Eye (tissue), 1 donor: ENCODE measurements around the gene MYL7.
A peak's percentile ranks its signal among the peaks of the same experiment; 100 is the strongest.
"Not testable (repeated sequence)": the region's sequence is repeated elsewhere in the genome, so short reads cannot be mapped to it uniquely, and the experiment has no call there.

Experiments used
- DNase-seq: peaks from one replicate; pipeline ENCODE4 v3.0.0-alpha.2; 2015

The MYL7 gene, protein sequence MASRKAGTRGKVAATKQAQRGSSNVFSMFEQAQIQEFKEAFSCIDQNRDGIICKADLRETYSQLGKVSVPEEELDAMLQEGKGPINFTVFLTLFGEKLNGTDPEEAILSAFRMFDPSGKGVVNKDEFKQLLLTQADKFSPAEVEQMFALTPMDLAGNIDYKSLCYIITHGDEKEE

DNA sequence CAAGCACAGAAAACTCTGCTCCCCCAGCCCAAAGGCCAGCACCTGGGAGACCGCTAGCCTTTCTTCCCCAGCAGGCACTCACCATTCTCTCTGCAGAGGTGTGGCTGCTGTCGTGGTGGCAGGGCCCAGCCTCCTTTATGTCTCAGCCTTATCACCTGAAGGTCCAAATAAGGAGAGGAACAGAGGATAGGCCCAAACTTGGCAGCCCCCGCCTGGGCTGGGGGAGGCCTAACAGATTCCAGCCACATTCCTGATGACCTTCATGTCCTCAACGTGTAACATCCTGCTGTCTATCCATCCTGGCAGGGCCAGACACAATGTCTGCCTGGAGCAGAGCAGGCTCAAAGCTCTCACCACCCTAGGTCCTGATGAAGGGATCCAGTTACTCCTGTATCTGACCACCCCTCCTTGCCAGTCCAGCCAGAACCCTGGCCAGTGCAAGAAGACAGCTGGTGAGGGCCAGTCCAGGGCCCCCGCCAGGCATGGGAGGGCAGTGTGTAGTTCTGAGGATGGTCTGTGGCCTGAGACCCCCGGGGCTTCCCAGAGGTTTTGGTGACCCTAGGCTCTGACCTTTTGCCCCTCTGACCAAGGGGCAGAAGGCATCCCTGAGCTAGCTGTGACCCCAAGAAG, at the start of gene MYL7:
Gene MYL7, minus strand, starts transcription at position 112 of the 630 bp plus-strand sequence. Its CDS starts 27 bp downstream, at position 85.
- DNase-seq: no peak

DNA sequence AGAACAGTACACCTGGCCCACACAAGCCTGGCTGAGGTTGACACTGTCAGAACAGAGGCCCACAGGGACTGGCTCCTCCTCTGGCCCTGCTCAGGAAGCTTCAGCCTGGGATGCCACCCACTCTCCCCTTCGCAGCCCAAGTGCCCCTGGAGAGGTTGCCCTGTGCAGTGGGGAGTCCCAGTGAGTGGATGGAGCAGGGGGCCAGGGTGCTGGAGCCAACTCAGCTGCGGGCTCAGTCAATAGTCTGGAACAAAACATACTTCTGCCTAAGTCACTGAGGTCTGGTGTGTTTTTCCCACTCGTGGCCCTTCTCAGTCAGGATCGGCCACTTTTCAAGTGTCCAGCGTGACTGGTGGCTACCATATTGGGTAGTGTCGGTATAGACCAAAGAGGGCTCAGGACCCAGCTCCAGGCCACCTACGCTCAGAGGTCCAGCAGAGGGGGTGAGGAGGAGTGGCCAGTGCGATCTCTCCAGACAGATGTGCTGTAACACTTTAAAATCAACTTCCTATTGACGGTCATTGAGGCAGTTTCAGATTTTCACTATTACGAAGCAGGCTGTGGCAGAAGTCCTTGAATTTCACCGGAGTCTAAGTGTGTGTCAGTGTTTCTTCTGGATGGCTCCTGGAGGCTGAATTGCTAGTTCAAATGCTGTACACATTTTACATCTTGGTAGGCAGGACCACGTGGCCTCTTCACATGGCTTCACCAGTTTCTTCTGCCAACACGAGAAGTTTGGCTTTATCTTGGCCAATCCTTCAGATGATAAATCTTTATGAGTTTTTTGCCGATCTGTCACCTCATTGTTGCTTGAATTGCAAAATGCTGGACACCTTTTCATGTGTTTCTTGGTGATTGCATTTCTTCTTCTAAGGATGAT, 49.1 kb upstream of the MYL7 start:
- no peak for DNase-seq

DNA sequence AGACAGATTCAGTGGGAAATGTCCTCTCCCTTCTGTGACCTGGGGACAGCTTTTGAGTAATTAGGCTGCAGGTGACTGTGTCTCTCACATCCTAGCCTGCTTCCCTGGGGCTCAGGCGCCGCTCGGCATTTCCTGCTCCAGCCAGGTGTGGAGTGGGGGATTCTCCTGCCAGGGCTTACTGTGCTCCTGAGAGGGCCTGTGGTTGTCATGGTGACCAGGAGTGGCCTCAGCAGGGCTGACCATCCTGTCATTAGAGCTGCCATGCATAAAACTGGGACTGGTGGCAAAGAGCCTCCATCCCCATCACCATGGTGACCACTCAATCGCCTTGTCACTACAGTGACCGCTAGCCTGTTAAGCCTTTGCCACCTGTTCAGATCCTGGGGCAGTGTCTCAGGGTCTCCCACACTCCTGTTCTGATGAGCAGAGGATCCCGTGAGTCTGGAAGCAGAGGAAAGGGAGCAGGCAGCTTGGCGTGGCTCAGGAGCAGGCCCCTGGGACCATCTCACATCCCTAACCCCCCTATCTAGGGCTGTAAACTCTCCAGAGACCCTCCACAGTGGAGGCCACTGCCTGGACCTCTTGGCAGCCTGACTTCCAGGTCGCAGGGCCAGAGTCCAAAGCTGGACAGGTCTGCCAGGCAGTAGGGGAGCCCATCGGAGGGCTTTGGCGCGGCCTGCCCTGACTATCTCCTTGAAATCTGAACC, 48.3 kb upstream of the MYL7 start, which contains the start of gene GCK:
Gene GCK, minus strand, starts transcription at position 154 of the 707 bp plus-strand sequence. CDS start 486 bp downstream, outside the sequence.
- DNase-seq: peak; percentile 80

DNA sequence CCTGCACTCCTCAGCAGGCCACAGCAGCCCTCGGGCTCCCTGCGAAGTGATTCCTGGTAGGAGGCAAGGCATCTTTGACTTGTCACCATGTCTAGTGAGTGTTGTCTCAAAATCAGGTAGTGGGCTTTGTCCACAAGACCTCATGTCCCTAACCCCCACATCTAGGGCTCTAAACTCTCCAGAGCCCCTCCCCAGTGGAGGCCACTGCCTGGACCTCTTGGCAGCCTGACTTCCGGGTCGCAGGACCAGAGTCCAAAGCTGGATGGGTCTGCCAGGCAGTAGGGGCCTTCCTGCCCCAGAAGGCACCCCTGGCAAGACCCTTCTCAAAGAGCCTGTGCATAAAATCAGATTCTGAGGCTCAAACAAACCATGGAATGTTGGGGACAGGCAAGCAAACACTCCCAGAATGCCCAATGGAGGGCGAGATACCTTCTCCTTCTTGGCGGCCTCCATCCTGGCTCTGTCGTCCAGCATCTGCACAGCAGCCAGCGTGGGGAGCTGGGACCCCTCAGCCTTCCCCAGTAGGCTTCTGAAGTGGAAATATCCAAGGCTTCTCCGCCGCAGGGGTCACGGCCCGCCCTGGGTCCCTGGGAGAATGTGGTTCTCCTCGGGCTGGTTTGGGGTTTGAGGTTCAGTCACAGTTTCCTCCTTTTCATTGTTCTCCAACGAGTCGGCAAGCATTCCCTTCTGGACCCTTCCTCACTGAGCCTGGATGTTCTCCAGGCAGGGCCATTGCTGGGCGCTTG, 47.5 kb upstream of the MYL7 start:
- DNase-seq: no peak

DNA sequence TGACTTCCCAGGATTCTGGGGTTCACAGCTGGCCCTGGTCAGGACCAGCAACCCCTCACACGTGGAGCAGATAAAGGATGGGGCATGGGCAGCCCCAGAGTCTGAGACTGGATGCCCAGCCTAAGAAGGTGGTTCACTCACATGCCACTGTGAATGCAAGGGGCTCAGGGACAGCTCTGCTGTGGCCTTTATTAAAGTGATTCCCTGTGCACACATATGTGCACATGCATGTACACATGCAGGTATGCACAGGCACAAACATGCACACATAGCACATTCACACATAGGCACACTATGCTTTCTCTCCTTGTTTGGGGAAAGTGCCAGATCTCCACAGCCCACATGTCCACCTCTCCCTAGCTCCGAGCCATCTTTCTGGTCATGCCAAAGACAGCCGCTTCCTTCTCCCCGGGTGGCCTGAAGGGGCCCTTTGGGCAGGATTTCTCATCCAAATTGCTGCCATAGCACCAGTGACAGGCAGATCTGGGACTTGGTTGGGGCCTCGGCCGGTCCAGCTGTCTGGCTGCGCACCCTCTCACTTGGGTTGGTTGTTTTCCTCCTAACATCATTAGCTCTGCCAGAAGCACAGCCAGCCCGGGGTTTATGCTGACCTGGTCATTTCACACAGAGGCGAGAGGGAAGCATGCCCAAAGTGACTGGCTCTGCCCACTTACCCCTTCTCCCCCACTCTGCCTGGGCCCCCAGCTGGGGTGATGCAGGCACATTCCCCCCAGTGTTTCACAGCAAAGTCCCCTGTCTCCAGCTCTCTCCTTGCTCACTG, 46.7 kb upstream of the MYL7 start:
- DNase-seq: no peak

DNA sequence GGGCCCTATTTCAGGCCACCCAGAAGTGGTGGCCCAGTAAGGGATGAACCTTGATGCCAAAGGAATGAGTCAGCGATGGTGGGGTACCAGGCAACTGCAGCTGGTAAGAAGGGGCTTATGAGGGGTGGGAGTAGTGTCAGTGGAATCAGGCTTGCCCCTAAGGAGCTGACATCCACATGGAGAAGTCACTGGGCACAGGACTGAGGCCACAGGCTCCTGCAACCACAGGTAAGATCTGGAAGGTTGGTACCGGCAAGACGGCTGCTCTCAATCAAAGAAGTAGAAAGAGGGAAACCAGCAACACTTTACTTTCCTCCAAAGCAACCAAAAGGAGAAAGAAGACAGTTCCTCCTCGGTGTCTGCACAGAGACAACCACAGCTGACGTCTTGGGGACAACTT, 45.6 kb upstream of the MYL7 start:
- DNase-seq: no peak

DNA sequence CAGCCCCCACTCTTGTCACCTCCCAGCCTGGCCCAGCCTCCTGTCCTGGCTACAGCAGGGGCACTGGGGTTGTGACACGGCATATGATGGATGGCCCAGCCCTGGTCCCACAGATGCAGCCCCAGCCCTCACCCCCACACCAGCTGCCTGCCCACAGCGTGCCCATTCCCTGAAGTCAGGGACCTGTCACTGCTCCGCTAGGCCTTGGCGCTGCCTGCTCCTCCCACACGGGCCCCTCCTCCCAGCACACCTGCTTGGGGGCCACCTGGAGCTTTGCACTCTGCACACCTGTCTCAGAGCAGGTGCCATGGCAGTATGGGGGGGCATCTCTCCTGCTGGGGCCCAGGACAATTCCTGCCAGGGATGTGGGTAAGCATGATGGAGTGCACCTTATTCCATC, 44.6 kb upstream of the MYL7 start:
- DNase-seq: no peak

DNA sequence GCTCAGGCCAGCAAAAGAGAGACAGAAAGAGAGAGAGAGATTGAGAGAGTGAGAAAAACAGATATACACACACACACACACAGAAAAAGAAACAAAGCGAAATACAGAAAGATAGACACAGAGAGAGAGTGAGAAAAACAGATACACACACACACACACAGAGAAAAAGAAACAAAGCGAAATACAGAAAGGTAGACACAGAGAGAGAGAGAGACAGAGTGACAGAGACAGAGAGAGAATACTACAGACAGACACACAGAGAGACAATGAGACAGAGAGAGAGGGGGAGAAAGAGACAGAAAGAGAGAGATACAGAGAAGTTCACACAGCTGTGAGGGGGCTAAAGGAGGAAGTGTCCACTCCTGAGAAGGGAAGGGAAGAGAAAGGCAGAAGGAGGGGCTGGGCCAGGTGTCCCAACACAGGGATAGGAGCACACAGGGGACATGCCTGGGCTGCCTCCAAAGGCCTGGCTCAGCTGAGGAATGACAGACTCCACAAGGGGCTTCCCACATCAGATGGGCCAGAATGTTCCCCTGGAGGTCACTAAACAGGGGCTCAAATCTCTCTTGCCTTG, 43.8 kb upstream of the MYL7 start:
- DNase-seq: peak; percentile 6

DNA sequence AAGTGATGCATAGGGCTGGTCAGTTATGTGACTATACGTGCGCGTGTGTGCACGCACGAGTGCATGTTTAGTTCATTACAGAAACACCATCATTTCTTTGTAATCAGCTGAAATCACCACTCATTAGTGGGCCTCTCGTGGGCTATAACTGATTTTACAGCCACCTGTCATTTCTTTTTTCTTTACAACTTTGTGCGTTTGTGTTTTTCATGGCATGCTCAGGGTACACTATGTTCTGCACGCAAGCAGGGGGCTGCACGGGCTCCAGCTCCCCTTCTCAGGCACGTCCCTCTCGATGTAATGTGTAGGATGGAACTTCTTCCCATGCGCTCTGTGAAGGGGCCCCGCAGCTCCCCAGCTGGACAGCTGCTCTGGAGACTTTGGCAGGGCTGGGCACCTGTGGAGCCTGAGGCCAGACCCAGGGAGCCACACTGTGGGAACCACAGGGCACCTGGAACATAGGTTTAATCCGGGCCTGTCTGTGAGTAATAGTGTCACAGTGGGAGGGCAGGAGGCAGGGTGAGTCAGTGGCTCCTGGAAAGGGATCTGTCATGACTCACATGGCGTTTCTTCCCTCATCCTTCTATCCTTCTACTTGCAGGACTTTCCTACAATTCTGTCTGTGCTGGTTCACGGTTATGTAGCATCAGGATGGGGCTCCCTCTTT, 43.2 kb upstream of the MYL7 start:
- DNase-seq: peak; percentile 66

DNA sequence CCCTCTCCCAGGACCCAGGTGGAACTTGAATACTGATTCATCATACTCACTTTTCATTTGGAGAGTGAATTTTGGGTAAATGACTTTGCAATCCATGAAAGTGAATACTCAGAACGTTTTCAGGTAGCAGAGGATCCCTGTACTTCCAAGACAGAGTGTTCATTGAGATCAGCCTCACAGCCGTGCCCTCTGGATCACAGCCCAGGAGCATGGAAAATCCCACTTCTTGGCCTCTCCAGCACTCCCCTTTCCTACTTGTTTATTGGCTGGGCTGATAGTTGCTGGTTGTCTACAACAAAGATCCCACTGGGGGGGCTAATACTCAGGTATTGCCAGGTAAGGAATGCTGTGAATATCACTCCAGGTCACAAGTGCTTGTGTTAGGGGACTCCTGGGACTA, 42.3 kb upstream of the MYL7 start:
- no peak for DNase-seq

DNA sequence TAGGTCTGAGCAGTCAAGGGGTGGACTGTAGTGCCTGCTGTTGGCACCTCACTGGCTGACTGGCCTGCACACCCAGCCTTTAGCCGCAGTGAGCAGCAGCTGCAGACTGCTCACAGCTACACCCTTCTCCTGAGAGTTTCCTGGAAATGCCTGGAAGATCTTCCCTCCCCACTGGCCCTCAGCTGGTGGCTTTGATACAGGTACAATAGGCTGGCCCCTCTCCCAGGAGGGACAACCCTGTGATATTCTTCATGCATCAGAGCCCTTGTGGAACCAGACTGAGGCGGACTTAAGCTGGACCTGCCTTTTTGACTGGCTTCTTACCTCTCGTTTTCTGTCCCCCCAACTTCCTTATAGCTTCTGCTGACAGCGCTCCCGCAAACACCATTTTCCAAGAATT, 41.7 kb upstream of the MYL7 start:
- DNase-seq: no peak

DNA sequence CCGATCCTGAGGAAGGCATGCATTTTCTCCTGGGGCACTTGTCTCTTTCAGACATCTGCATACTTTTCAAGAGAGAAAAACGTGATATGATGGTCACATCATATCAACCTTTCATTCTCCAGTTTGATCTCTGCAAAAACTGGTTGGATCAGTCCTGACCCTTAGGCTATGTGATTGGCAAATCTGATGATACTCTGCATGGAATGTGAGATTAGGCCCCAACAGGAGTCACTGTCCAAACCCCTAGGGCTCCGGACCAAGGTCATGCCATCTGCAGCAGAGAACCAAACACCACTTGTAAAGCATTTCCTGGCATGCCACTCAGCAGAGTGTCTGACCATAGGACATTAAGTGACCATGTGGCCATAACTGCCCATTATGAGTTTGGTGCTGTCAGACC, 39.5 kb upstream of the MYL7 start:
- no peak for DNase-seq

DNA sequence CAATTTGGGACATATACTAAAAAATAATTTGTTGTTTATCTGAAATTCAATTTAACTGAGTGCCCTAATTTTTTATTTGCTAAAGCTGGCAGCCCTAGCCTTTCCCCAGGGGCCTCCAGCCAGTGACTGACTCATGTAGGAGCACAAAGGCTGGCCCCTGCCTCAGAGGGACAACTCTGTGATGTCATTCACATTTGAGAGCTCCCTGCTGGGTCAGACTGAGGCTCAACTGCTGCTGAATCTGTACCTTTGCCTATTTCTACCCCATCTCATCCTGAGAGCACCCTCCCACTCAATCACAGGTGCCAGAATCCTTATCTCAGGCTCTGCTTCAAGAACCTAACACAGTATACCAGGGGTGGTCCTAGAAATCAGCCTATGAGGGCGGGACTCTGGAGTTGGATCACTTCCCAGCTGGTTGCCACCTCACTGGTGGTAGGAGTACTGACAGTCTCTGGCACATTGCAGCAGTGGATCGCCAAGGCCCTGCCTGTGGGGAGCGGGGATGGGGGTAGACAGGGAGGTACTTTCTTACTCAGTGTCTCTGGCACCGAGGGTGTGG, 36.5 kb upstream of the MYL7 start:
- no peak for DNase-seq

DNA sequence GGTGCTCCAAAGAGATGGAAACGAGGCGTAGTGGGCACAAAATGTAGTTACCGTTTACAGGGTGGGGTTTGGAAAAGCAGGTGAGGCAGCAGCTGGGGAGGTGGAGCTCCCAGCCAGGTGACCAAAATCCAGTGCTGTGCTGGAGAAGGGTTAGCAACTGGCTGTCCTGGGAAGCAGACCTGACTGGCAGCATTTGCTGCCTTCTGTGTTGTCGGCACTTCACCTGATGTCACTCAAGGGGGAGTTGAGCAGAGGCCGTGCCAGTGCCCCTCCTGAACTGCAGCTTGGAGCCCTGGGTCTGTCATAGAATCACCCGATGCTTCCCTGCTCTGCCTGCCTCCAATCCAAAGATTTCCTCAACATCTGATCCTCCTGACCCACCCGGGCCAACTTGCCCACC, 35.4 kb upstream of the MYL7 start:
- DNase-seq: no peak

DNA sequence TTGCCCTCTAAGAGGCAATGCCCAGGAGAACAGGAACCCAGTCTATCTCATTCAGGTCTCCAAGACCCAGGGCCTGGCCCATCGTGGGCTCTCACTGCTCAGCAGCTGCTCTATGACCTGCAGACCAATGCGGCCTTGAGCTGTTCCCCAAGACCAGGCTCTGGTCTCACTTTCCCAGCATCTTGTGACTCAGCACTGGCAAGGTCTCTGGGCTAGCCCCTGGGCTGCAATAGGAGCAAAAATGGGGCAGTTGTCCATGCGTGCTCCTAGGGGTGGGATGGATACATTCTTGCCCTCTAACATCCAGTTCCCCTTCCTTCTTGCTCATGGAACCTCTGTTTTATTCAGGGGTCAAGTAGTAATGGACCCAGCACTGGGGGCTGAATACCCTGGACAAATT, 34.6 kb upstream of the MYL7 start:
- no peak for DNase-seq

DNA sequence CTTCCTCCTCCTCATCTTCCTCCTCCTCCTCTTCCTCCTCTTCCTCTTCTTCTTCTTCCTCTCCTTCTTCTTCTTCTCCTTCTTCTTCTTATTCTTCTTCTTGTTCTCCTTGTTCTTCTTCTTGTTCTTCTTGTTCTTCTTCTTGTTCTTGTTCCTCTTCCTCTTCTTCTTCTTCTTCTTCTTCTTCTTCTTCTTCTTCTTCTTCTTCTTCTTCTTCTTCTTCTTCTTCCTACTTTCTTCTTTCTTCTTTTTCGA, 33.5 kb upstream of the MYL7 start:
- DNase-seq: not testable (repeated sequence)

DNA sequence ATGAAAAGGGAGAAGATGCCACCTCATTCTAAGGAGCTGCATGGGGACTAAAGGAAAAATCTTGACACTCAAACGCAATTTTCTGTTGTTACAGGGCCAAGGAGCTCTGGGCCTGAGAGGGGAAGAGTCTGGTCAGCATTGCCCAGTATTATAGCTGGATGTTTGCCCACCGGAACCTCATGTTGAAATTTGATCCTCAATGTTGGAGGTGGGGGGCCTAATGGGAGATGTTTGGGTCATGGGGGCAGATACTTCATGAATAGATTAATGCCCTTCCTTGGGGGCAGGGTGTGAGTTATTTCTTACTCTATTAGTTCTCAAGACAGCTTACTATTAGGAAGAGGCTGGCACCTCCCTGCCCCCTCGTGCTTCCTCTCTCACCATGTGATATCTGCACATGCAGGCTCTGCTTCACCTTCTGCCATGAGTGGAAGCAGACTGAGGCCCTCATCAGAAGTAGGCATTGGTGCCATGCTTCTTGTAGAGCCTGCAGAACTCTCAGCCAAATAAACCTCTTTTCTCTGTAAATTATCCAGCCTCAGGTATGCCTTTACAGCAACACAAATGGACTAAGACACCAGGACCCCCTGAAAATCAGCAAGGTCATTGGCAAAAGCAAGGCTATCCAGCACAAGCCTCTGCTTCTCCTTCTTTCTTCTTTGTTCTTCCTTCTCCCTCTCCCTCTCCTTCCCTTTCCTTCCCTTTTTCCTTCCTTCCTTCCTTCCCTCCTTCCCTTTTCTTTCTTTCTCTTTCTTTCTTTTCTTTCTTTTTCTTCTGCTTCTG, 33.0 kb upstream of the MYL7 start:
- no peak for DNase-seq

DNA sequence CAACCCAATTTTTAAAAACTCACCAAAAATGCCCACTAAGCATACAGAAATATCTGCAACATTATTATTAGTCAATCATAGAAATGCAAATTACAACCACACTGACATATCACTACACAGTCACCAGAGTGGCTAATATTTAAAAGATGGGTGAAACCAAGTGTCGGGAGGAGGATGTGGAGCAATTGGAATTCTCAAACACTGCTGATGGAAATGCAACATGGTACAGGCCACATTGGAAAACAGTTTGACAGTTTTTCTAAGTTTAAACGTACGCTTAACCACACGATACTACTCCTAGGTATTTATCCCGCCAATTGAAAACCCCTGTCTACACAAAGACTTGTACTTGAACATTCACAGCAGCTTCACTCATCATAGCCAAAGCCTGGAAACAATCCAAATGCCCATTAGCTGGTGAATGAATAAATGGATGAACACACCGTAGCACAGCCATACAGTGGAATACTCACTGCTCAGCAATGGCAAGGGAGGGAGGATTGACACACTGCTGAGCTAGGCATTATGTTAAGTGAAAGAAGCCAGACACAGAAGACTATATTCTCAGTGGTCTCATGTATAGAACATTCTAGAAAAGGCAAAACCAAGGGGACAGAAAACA, 31.8 kb upstream of the MYL7 start:
- no peak for DNase-seq

DNA sequence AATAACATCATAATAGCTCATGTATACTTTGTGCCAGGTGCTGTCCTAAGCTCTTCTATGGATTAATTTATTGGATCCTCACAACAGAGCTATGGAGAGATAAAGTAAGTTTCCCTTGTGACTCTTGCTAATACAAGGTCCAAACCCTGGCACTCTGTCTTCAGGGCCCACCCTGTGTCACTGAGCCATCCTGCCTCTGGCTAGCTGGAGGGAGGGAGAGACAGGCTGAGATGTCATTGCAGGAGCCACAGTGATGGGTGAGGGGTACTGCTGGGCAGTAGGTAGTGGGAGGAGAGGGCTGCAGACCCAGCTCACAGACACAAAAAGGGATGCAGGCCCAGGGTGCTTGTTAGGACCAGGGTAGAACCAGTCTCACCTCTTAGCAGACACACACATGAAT, 31.2 kb upstream of the MYL7 start:
- DNase-seq: no peak
